NCI-H2081 treated with DMSO at 0.1 percent for 48 hours (cell line): ENCODE data around the gene MAP1LC3B.
A peak's percentile ranks its signal among the peaks of the same experiment; 100 is the strongest.

Experiments used
- DNase-seq: peaks from one replicate; lab custom pipeline; 2025; lab: John Stamatoyannopoulos, UW

The MAP1LC3B gene

GRCh38 chr16:87391950-87392820 is at the start of gene MAP1LC3B:
Gene MAP1LC3B (plus strand): TSS chr16:87392336. CDS start chr16:87392428, 92 bp downstream.
- peak; percentile 54 for DNase-seq

GRCh38 chr16:87342504-87342903 is 49.6 kb upstream of the MAP1LC3B start:
- no peak for DNase-seq

- DNase-seq: no peak
These were observed 49.0 kb upstream of the MAP1LC3B start for GRCh38 chr16:87342978-87343752.

GRCh38 chr16:87343753-87344050 is 48.4 kb upstream of the MAP1LC3B start:
- no peak for DNase-seq

- no peak for DNase-seq
These were observed 47.8 kb upstream of the MAP1LC3B start for GRCh38 chr16:87344165-87344930.

- no peak for DNase-seq
These were observed 47.1 kb upstream of the MAP1LC3B start for GRCh38 chr16:87344931-87345631.

- DNase-seq: no peak
These were observed 46.3 kb upstream of the MAP1LC3B start for GRCh38 chr16:87345726-87346424.

GRCh38 chr16:87346517-87347060 is 45.5 kb upstream of the MAP1LC3B start:
- no peak for DNase-seq

- no peak for DNase-seq
These were observed 44.1 kb upstream of the MAP1LC3B start for GRCh38 chr16:87347932-87348615.

GRCh38 chr16:87348616-87349157 is 43.4 kb upstream of the MAP1LC3B start:
- no peak for DNase-seq

- DNase-seq: no peak
These were observed 42.1 kb upstream of the MAP1LC3B start for GRCh38 chr16:87350031-87350430.

- DNase-seq: no peak
These were observed 41.3 kb upstream of the MAP1LC3B start for GRCh38 chr16:87350681-87351319.

GRCh38 chr16:87351320-87351698 is 40.8 kb upstream of the MAP1LC3B start:
- no peak for DNase-seq

GRCh38 chr16:87352818-87353217 is 39.3 kb upstream of the MAP1LC3B start:
- DNase-seq: no peak

GRCh38 chr16:87353613-87354012 is 38.5 kb upstream of the MAP1LC3B start:
- DNase-seq: no peak

GRCh38 chr16:87356491-87356853 is 35.7 kb upstream of the MAP1LC3B start:
- DNase-seq: no peak

- DNase-seq: no peak
These were observed 33.9 kb upstream of the MAP1LC3B start for GRCh38 chr16:87358250-87358649.

GRCh38 chr16:87358696-87359095 is 33.4 kb upstream of the MAP1LC3B start:
- DNase-seq: no peak

GRCh38 chr16:87359121-87359520 is 33.0 kb upstream of the MAP1LC3B start:
- DNase-seq: no peak
